NCI-H1092 treated with DMSO at 0.1 percent for 48 hours (cell line): ENCODE measurements around the gene TREM2.

Experiments used
- DNase-seq: peaks from one replicate; lab custom pipeline; 2025; lab: John Stamatoyannopoulos, UW

The TREM2 gene

GRCh38 chr6:41182069-41183034 lies 19.4 kb upstream of the TREM2 start:
- DNase-seq, result peak; percentile 46

GRCh38 chr6:41181566-41181965 lies 18.6 kb upstream of the TREM2 start:
- DNase-seq, result no peak

GRCh38 chr6:41179163-41179562 lies 16.2 kb upstream of the TREM2 start:
- no peak for DNase-seq

GRCh38 chr6:41177695-41178094 lies 14.8 kb upstream of the TREM2 start:
- no peak for DNase-seq

GRCh38 chr6:41177287-41177686 lies 14.4 kb upstream of the TREM2 start:
- no peak for DNase-seq

- no peak for DNase-seq
Observed at GRCh38 chr6:41176189-41176588, 13.3 kb upstream of the TREM2 start.

GRCh38 chr6:41175084-41175483 lies 12.2 kb upstream of the TREM2 start:
- DNase-seq, result no peak

GRCh38 chr6:41174610-41175009 lies 11.7 kb upstream of the TREM2 start:
- DNase-seq, result no peak

- no peak for DNase-seq
Observed at GRCh38 chr6:41171908-41172307, 9.0 kb upstream of the TREM2 start.

- DNase-seq, result no peak
Observed at GRCh38 chr6:41170547-41171160, 7.7 kb upstream of the TREM2 start.

- no peak for DNase-seq
Observed at GRCh38 chr6:41167173-41167963, 4.5 kb upstream of the TREM2 start.

- DNase-seq, result no peak
Observed at GRCh38 chr6:41164551-41165120, 1.7 kb upstream of the TREM2 start.

- no peak for DNase-seq
Observed at GRCh38 chr6:41163419-41163717, 452 bp upstream of the TREM2 start.

GRCh38 chr6:41161851-41162552 lies 914 bp downstream of the TREM2 start:
- DNase-seq, result no peak

- no peak for DNase-seq
Observed at GRCh38 chr6:41161380-41161779, 1.5 kb downstream of the TREM2 start.

GRCh38 chr6:41160933-41161332 lies 2.0 kb downstream of the TREM2 start:
- DNase-seq, result no peak

GRCh38 chr6:41159415-41160082 lies 3.4 kb downstream of the TREM2 start:
- peak; percentile 87 for DNase-seq

- DNase-seq, result no peak
Observed at GRCh38 chr6:41157323-41157722, 5.6 kb downstream of the TREM2 start.

GRCh38 chr6:41156771-41157170 lies 6.1 kb downstream of the TREM2 start:
- DNase-seq, result no peak

- DNase-seq, result no peak
Observed at GRCh38 chr6:41156001-41156400, 6.9 kb downstream of the TREM2 start.

GRCh38 chr6:41155132-41155805 lies 7.6 kb downstream of the TREM2 start:
- no peak for DNase-seq
